GM12872 (cell line): ENCODE results near the gene ECSCR.

Source experiments
- CTCF ChIP-seq: IDR thresholded peaks from 3 replicates; pipeline ENCODE4 v1.5.1; 2011; ENCODE audit warnings: low read depth, mild to moderate bottlenecking, low read length, moderate library complexity; ENCODE audit not compliant: insufficient read depth

ECSCR gene

DNA sequence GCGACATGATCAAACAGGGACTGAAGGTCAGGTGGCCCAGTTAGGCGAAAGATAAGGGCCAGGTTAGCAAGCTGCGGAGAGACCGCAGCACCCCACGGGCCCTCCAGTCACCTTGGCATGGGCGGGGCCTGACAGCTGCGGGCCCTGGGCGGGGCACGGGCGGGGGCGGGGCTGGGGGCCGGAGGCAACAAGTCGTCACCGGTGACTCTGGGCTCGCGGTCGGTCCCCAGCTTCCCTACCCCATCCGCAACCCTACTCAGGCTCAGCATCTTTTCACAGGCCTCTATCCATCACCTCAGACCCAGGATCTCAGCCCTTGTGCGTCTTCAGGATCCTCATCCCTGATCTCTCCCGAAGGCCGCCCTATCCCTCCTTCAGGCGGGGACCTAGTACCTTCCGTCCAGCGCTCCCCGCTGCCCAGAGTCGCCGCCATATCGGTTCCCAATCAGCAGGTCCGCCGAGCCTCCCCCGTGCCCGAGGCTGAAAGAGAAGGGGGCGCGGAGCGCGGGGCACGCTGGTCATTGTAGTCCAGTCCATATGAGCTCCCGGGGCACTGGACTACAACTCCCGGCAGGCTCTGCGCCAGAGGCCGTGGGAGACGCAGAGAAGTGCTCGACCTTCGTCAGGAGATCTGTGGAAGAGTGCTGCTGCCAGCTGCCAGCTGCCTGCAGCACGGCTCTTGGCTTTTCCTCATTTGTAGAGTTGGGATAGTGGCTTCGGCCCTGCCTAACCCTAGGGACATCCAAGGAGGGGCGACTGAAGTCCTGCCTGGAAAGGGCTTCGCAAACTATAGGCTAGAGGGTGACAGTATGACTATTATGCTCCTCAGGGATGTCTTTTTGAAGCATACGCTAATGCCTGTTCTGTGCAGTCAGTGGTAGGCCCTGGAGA, 23.3 kb downstream of the ECSCR start, which contains the start of gene DNAJC18:
Gene DNAJC18 (minus strand): TSS at position 513 of the 891 bp plus-strand sequence. CDS start 80 bp downstream, at position 433.
- no peak for TF ChIP-seq CTCF

GRCh38 chr5:139438707-139439012, 23.9 kb downstream of the ECSCR start:
- TF ChIP-seq CTCF, result no peak

DNA sequence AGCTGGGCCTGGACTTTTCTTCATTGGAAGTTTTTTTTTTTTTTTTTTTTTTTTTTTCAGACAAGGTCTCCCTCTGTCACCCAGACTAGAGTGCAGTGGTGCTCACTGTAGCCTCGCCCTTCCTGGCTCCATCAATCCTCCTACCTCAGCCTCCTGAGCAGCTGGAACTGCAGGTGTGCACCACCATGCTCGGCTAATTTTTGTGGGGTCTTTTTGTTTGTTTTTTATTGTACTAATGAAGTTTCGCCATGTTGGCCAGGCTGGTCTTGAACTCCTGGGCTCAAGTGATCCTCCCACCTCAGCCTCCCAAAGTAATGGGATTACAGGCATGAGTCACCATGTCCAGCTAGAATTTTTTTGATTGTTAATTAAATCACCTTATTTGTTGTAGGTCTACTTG, 26.9 kb downstream of the ECSCR start:
- no peak for TF ChIP-seq CTCF

GRCh38 chr5:139431706-139432105, 30.8 kb downstream of the ECSCR start:
- TF ChIP-seq CTCF, result no peak

DNA sequence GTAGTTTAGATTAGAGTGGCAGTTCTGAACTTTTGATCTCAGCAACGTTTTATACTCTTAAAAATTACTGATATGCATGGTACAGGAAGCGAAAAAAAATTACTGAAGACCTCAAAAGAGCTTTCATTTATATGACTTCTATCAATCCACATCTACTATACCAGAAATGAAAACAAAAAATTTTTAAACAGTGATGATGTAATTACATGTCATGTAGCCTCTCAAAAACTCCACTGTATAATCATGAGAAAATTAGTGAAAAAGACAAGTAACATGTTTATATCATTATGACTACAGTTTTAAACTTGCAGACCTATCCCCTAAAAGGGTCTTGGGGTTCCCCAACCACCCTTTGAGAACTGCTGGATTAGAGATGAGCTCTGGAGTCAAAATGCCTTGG, 32.5 kb downstream of the ECSCR start:
- no peak for TF ChIP-seq CTCF

DNA sequence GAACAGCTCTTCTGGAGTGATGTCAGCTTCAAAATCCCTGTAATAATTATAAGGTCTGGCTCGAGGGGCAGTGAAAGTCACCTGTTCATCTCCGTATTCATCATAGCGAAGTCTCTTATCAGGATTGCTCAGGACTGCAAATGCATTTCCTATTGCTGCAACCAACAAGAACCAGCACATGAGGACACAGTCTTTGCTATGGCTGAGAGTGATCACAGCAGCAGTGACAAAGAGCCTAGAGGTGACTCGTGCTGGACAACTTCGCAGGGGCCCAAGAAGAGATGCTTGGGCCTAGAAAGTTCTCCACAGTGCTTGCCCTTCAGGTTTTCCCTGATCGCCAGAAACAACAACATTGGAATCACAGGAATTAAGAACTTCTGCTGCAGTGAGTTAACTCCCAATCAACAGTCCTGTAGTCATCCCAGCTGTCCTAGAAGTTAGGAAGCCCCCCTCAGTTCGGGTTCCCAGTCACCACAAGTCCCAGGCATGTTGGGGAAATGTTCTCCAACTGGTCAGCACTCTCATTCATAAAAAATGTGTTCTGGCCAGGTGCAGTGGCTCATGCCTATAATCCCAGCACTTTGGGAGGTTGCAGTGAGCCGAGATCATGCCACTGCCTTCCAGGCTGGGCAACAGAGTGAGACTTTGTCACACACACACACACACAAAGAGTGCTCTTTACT, 36.2 kb downstream of the ECSCR start:
- no peak for TF ChIP-seq CTCF

- no peak for TF ChIP-seq CTCF
These were observed 37.0 kb downstream of the ECSCR start for GRCh38 chr5:139425497-139425896.
